GM10266 (cell line): Measurements from ENCODE around the gene ZAR1.

ENCODE experiments used
- DNase-seq: peaks from one replicate; pipeline ENCODE4 v3.0.0; 2012; ENCODE audit errors: extremely low spot score
- CTCF ChIP-seq: IDR thresholded peaks from 2 replicates; pipeline ENCODE4 v1.5.1; 2012; ENCODE audit warnings: mild to moderate bottlenecking, low read depth; ENCODE audit not compliant: control insufficient read depth, insufficient read depth; ENCODE audit errors: missing control alignments

ZAR1 gene

GRCh38 chr4:48503233-48504025 lies 13.4 kb downstream of the ZAR1 start:
- DNase-seq, result no peak
- no peak for TF ChIP-seq CTCF

DNA sequence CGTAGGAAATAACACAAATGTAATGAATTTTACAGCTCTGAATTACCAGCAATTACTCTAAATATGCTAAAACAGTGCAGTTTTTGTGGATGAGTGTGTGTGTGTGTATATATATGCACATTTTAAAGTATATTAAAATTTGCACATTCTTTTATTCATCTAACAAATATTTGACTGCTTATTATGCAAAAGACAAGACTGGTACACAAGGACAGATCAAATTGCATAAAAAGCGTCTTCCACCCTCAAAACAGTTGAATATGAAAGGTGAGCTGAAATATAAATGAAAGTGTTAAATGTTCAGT lies 13.9 kb downstream of the ZAR1 start:
- no peak for TF ChIP-seq CTCF
- DNase-seq, result no peak

- no peak for TF ChIP-seq CTCF
- no peak for DNase-seq
These were observed 14.3 kb downstream of the ZAR1 start for GRCh38 chr4:48504352-48504751.

DNA sequence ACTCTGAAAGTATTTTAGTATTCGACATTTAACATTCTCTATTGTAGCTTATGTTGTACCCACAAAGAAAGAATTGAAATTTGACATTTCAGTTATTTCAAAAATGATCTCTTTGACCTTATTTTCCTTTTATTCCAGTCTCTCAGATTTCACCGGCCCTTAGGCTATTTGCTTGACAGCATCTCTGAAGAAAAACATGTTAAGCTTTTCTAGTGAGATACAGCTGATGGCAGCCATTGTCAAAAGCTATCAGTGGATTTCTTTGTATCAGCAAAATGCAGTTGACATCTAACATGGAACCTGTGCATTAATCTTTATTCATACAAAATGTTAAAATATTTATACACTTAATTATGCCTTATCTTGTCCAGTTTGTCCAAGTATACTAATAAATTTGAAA lies 16.7 kb downstream of the ZAR1 start:
- DNase-seq, result no peak
- no peak for TF ChIP-seq CTCF

DNA sequence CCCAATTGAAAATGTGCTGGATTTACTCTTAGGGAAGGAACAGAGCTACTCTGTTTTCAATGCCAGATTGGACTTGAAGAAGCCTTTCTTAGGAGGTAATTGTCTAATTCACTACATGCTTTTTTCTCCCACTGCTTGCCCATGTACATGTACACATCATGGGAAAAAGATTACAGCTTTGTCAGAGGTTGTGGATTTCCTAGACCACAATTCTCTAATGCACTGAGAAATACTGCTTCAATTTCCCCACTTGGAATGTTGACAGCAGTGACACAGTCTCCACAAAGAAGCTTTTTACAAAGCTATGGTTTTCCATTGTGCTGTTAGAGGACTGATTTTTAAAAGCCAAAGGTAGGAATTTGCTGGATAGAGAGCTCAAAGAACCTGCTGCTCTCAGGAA lies 19.5 kb downstream of the ZAR1 start:
- no peak for TF ChIP-seq CTCF
- DNase-seq, result no peak

GRCh38 chr4:48518143-48518542 lies 28.1 kb downstream of the ZAR1 start:
- no peak for TF ChIP-seq CTCF
- no peak for DNase-seq

- DNase-seq, result no peak
These were observed 36.4 kb downstream of the ZAR1 start for GRCh38 chr4:48526406-48526805.

More at GRCh38 chr4:48526406-48526805, 36.4 kb downstream of the ZAR1 start:
- no peak for TF ChIP-seq CTCF
